Stimulated activated CD8-positive, alpha-beta memory T cell treated with anti-CD3 and anti-CD28 coated beads, Interleukin-2, amount 100 ng/mL, for 1 hour (primary cell): ENCODE measurements around the gene AMN1.
"Not testable (repeated sequence)": the region's sequence is repeated elsewhere in the genome, so short reads cannot be mapped to it uniquely, and the experiment has no call there.

Experiments
- DNase-seq, 2 donors: peaks; one replicate each; pipeline ENCODE4 v3.0.0-alpha.2; 2020; ENCODE audit warnings: low read depth in 2 of 2

The AMN1 gene

GRCh38 chr12:31733549-31734432 is 5.0 kb upstream of the AMN1 start:
- DNase-seq = not testable (repeated sequence)

DNA sequence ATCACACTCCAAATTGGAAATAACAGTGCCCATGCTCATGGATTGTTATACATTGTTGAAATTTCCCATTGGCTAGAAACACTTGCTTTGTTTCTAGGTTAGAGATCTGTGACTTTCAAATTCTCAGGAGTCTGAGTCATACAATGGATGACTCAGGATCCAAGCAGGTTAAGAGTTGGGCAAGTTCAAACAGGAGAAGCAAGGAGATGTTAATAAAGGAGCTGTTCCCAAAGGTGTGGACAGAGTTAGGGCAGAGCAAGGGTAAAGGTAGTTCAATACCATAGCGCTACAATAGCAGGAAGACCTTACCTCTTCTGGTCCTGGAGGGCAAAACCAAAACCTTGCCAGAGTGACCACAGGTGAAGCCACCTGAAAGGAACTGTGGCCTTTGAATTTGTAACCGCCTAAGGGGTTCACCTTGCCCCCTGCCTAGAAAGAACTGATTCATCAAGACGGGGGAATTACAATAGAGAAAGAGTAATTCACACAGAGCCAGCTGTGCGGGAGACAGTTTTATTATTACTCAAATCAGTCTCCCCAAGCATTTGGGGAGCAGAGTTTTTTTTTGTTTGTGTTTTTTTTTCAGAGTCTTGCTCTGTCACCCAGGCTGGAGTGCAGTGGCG is 4.2 kb upstream of the AMN1 start:
- DNase-seq = no peak

DNA sequence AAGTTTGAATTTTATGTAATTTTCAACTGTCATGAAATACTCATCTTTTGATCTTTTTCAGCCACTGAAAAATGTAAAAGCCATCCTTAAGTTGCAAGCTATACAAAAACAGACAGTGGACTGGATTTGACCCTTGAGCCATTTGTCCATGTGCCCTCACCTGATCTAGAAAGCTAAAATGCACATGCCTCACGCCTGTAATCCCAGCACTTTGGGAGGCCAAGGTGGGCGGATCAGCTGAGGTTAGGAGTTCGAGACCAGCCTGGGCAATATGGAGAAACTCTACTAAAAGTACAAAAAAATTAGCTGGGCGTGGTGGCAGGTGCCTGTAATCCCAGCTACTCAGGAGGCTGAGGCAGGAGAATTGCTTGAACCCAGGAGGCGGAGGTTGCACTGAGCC is 2.4 kb upstream of the AMN1 start:
- DNase-seq = not testable (repeated sequence)

GRCh38 chr12:31729705-31730104 is 884 bp upstream of the AMN1 start:
- no peak for DNase-seq

DNA sequence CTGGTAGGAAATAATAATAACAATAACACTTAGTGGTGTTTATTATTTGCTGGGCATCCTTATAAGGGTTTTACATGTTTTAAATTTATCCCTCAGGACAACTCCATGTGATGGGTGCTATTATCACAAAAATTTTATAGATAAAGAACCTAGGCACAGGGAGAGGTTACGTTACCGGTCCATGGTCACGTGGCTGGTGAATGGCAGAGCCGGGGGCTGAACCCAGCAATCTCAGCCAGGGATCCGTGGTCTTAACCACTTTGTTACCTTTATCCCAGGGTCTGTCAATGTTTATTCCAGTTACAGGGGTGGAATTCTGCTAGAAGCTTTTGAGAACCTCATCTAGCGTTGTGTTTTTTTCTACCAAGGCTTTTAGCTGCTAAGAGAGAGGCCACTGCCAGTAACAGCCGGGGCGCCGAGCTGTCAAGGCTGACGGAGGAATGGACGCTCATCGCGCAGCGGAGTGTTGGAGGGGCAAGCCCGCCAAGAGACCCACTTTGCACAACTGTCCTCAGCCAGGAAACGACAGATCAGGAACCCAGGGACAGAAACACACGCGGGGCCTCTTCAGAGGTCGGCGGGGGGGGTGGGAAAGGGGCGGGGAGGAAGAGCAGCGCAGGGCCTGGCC is 418 bp downstream of the AMN1 start:
- no peak for DNase-seq

DNA sequence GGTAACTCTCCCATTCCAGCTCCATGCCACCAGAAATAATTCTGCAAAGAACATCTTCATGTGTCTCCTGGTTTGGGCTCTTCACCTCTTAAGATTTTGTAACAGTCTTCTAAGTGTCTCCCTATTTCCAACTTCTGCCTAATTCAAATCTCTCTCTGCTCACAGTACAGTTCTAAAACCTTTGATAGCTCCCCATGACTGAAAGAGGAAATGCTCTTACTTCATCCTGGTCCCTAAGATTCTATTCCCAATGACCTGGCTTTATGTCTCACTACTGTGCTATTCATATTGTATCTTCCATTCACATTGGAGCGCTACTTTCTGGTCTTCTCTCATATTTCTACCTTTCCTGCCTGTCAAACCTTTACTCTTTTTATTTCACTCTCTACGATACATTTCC is 1.6 kb downstream of the AMN1 start:
- DNase-seq = no peak

DNA sequence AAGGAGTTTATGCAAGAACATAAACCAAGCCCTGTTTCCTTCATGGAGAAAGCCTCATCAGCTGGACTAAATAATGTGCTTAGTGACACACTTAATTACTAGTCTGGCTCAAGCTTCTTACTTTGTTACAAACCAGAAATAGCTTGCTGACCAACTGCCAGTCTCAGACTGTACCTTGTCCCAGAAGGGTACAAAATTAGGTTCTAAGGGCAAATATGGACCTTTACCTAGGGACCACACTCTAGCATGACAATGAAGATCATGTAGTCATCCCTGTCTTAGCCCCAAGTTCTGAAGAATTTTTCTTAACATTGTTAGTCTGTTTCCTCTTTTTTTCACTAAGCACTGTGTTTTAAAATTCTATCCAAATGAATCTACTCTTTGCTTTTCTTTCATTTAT is 2.2 kb downstream of the AMN1 start:
- DNase-seq = no peak

DNA sequence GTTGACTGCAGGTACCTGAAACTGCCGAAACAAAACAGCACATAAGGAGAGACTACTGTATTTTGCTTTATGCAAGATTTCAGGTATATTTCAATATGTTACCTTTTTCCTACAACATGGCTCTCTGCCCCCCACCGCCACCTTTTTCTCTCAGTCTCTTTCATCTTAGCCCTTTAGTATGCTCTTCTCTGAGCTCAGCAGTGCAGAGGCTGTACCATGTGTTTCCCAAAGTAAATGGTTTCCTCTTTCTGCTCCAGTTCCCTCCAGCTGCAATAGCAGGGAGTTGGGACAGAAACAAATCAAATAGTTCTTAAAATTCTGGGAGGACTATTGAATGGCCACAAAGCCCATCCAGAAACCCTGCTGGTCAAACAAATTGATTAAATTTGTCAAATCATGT is 4.3 kb downstream of the AMN1 start:
- DNase-seq = no peak

- no peak for DNase-seq
These were observed 6.2 kb downstream of the AMN1 start for GRCh38 chr12:31722580-31722979.

DNA sequence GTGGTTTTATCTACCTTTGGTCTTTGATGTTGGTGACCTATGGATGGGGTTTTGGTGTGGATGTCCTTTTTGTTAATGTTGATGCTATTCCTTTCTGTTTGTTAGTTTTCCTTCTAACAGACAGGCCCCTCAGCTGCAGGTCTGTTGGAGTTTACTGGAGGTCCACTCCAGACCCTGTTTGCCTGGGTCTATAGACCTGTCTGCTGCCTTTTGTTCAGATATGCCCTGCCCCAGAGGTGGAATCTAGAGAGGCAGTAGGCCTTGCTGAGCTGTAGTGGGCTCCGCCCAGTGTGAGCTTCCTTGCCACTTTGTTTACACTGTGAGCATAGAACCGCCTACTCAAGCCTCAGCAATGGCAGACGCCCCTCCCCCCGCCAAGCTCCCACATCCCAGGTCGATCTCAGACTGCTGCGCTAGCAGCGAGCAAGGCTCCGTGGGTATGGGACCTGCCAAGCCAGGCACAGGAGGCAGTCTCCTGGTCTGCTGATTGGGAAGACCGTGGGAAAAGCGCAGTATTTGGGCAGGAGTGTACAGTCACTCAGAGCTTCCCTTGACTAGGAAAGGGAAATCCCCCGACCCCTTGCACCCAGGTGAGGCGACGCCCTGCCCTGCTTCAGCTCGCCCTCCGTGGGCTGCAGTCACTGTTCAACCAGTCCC is 10.2 kb downstream of the AMN1 start:
- DNase-seq = not testable (repeated sequence)

GRCh38 chr12:31716998-31717397 is 11.8 kb downstream of the AMN1 start:
- DNase-seq = not testable (repeated sequence)

DNA sequence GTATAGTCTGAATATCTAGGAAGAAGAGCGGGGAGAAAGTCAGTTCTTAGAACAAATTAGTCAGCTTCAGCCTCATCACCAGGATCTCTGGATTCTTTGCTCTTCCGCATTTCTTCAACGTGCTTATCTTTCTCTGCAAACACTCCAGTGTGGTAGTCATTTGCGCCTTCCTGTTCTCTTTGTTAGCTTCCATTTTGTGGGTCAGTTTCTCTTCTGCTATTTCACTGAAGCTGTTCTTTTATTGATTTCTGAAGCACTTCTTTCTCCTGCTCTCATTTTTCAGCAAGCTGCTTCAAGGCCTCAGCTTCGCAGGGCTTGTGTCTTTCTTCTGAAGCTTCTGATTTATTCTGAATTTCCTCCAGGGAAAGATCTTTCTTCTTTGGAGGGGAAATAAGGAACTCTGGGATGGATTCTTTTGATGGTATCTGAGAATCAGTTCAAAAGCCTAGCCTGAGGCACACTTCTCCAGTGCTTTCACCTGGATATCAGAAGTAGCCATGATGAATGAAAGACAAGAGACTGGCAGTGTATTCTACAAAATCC is 13.5 kb downstream of the AMN1 start:
- DNase-seq = no peak

DNA sequence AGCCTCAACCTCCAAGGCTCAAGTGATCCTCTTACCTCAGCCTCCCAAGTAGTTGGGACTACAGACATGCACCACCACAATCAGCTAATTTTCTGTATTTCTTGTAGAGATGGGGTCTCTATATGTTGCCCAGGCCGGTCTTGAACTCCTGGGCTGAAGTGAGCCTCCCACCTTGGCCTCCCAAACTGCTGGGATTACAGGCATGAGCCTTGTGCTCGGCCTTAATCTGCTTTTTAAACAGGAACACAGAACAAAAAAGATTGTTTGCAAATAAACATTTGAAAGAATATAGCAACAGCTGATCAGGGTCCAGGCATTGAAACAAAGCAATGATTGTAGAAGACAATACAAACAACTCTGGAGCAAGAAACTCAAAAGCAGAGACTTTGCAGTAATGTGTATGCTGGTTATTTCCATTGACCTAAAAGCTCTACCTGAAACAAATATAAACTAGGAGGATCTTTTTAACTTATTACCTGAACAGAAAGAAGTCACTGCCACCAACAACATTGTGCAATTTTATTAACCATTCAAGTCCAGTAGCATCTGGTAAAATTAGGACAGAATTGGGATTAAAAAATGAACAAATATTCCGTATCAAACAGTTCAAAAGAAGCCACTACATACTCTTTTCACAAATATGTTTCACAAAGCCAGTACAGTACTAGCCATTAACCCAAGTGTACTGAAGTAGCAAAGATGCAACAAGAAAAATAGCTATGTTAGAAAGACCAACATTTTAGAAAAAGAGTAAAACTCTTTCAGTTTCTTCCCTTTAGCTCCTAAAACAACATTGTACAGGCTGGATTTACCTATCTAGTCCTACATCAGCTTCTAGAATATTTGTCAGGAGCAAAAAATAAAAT is 14.2 kb downstream of the AMN1 start:
- no peak for DNase-seq

- no peak for DNase-seq
These were observed 15.9 kb downstream of the AMN1 start for GRCh38 chr12:31712877-31713276.

GRCh38 chr12:31710021-31710818 is 18.6 kb downstream of the AMN1 start:
- DNase-seq = no peak

GRCh38 chr12:31708118-31708517 is 20.7 kb downstream of the AMN1 start:
- DNase-seq = not testable (repeated sequence)

DNA sequence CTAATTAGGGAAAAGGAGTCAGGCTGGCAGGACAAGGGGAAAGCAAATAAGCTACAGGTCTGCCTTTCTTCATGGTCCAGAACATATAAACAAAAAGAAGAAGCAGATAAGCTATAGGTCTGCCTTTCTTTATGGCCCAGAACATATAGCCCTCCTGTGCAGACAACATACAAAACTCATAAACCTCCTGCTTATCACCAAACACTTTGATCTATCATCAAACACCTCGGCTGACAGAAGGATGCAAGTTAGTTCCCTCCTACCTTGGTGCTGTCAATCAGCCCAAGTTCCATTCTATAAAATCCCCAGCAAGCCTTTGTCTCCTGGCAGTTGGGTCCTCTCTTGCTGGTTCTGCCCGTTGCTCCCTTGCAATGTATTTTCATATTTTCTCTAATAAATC is 23.2 kb downstream of the AMN1 start:
- no peak for DNase-seq

- no peak for DNase-seq
These were observed 26.8 kb downstream of the AMN1 start for GRCh38 chr12:31702047-31702446.

DNA sequence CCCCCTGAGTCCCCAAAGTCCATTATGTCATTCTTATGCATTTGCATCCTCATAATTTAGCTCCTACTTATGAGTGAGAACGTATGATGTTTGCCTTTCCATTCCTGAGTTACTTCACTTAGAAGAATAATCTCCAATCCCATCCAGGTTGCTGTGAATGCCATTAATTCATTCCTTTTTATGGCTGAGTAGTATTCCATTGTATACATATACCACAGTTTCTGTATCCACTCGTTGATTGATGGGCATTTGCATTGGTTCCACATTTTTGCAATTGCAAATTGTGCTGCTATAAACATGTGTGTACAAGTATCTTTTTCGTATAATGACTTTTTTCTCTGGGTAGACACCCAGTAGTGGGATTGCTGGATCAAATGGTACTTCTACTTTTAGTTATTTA is 38.9 kb downstream of the AMN1 start:
- DNase-seq = not testable (repeated sequence)

DNA sequence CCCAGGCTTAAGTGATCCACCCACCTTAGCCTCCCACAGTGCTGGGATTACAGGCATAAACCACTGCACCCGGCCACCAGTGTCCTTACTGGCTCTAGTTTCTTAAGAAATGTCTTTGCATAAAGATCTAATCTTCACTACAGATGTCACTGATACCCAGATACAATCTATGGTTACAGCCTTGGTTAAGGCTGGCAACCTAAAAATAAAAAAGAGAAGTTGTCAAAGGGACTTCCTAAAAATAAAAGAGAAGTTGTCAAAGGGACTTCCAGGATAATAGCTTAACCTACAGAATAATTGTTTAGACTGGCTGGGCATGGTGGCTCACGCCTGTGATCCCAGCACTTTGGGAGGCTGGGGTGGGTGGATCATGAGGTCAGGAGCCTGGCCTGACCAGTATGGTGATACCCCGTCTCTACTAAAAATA is 41.7 kb downstream of the AMN1 start:
- no peak for DNase-seq
